ENCODE data around the gene AP2A2.

AP2A2 gene

GRCh38 chr11:893008-893654, 32.5 kb upstream of the AP2A2 start:
- TF ChIP-seq GATA2 (IDR thresholded peaks at IDR 0.05; ENCODE audit: low read depth, low read length), result no peak
- TF ChIP-seq GATA3 (IDR thresholded peaks at IDR 0.05; ENCODE audit: low read depth, low read length), result no peak

DNA sequence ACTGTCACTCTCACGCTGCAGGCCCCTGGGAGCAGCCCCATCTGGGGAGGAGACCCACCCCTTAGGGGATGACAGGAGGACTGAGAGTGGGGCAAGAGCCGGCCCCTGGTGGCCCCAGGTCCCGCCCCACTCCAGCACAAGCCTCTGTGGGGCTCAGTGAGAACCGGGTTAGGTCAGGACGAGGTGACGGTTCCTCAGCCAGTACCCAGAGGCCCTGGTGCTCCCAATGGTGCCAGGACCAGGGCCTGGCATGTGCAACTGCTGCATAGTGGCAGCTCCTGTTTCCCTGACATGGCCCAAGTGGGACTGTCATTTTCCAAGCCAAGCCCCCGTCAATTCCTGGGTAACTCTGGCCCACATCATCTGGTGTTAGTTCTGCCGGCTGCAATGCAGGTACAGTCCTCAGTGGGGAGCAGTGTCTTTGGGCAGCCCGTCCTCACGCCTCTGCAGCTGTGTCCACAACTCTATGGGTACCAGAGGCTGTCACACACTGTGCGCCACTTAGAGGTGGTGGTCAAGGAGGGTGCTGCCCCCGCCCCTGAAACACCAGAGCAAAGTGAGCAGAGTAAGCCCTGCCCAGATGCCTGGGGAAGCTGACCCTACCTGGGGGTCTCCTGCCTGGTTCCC, 31.0 kb upstream of the AP2A2 start:
- TF ChIP-seq GATA3 (IDR thresholded peaks at IDR 0.05; ENCODE audit: low read depth, low read length), result no peak
- TF ChIP-seq GATA2 (IDR thresholded peaks at IDR 0.05; ENCODE audit: low read depth, low read length), result no peak

DNA sequence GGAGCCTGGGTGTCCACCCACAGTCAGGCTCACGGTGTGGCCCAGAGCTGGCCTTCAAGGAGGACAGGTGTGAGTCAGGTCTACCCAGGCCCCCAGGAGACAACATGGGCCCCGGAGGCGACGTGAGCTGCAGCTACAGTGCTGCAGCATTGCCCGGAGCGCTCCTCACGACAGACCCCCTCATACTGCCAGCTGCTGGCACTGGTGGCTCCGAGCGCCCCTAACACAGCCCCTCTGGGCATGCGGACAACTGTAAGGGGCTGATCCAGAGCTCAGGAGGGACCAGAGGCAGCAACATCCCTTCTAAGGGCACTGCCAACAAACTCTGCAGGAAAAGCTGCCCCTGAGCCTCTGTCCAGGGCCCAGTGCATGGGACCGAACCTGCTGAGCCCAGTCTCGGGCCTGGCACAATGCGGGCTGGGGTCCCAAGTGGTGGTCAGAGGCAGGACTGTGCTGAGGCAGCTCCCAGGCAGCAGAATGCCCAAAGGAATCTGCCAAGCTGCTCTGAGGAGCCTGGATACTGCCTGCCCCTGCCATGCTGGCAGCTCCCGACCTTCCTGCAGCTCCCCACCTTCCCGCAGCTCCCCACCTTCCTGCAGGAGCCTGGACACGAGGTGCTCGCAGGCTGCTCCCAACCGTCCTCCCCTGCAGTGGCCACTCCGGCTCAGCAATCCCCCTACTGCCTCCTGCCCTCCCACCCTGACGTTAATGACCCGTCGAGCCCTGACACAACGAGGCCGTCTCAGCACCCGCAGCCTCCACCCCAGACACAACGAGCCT, 30.1 kb upstream of the AP2A2 start:
- TF ChIP-seq GATA2 (IDR thresholded peaks at IDR 0.05; ENCODE audit: low read depth, low read length) (no peak), GATA3 (IDR thresholded peaks at IDR 0.05; ENCODE audit: low read depth, low read length) (no peak)

DNA sequence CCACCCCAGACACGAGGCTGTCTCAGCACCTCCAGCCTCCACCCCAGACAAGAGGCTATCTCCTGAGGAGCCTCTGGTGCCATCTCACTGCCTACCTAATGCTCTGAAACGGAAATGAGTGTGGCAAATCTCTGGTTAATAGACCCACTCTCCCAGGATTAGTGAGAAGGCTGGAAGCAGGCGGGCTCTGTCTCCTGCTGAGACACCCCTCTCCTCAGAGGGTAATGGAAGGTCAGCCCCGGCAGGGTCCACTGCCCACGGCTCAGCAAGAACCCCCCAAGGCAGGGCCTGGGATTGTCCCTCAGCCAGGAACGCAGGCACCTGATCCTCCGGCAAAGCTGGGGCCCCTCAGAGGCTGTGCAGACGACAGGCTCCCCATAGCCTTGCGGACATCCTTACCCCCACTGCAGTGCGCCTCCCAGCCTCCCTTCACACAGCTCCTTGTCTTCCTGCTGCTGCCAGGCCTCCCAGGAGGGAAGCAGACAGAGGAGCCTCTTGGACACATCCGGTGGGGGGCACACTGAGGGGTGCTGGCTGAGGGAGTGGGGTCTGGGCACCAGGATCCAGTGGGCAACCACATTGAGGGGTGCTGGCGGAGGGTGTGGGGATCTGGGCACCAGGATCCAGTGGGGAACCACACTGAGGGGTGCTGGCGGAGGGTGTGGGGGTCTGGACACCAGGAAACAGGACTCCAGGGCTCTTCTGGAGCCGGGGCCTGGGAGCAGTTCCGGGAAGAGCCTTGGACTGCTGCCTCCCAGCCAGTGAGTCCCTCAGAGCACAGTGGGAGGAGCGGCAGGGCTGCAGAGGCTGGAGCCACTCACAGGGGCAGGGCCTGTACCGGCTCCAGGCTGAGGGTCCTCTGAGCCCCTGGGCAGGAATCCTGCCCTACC, 28.2 kb upstream of the AP2A2 start:
- no peak for TF ChIP-seq GATA3 (IDR thresholded peaks at IDR 0.05; ENCODE audit: low read depth, low read length)
- TF ChIP-seq GATA2 (IDR thresholded peaks at IDR 0.05; ENCODE audit: low read depth, low read length), result no peak

DNA sequence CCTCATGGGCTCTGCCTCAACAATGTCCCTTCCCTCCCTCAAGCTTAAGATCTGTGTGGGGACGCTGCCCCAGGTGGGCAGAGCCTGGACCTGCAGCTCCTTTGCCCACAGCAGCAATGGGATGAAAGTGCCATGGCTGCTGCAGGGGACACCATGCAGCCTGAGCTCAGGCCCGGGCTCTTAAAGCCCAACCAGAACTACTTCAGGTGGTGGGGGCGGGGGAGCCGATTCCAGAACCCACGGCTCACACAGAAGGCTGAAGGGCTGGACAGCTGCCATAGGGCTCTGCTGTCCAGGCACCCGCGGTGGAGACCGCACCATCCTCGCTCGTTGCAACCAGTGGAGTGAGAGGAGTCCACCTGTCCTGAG, 27.5 kb upstream of the AP2A2 start:
- TF ChIP-seq GATA2 (IDR thresholded peaks at IDR 0.05; ENCODE audit: low read depth, low read length) (no peak), GATA3 (IDR thresholded peaks at IDR 0.05; ENCODE audit: low read depth, low read length) (no peak)

DNA sequence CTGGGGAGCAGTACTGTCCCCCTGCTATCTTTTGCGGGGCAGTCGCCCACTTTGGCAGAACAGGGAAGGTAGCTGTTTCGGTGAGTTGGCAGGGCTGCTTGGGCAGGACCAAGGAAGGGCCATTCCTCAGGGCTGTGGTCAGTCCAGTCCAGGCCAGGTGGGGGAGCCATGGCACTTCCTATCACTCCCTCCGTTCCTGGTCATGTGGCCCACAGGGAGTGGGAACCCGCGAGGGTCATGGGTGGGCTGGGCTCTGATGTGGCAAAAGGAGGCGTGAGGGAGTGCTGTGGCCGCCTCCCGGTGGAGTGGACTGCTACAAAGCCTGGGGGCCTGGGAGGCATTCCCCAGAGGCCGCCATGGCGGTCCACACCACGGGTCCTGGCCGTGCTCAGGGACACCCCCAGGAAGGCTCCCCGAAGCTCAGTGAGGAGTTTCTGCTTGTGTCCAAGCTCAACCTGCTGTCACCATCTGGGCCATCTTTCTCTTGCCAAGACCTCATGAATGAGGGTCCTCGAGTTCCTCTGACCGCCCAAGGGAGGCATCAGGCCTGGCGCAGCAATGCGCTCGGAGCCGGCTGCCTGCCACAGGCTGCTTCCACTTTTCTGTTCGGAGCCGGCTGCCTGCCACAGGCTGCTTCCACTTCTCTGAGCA, 27.0 kb upstream of the AP2A2 start:
- TF ChIP-seq GATA2 (IDR thresholded peaks at IDR 0.05; ENCODE audit: low read depth, low read length), result no peak
- no peak for TF ChIP-seq GATA3 (IDR thresholded peaks at IDR 0.05; ENCODE audit: low read depth, low read length)

GRCh38 chr11:899724-900123, 25.9 kb upstream of the AP2A2 start:
- TF ChIP-seq GATA2 (IDR thresholded peaks at IDR 0.05; ENCODE audit: low read depth, low read length) (no peak), GATA3 (IDR thresholded peaks at IDR 0.05; ENCODE audit: low read depth, low read length) (no peak)

DNA sequence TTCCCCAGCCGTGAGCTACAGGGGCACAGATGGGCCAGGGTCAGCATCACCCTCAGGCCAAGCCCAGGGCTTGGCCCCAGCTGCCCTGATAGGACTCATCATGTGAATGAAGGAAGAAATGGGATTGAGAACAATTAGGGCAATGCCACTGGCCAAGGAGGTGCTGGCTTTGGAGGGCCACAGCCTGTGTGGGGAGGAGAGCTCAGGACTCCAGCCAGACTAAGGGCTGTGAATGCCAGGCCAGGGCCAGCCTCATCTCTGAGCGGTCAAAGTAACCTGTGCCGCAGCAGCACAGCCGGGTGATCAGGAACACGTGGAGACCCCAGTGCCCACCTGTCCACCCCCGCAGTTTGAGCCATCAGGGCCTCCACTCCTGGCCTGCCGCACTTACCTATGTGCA, 25.1 kb upstream of the AP2A2 start:
- no peak for TF ChIP-seq GATA2 (IDR thresholded peaks at IDR 0.05; ENCODE audit: low read depth, low read length)

- TF ChIP-seq GATA3 (IDR thresholded peaks at IDR 0.05; ENCODE audit: low read depth, low read length), result no peak
- no peak for TF ChIP-seq GATA2 (IDR thresholded peaks at IDR 0.05; ENCODE audit: low read depth, low read length)
Observed at GRCh38 chr11:901452-902061, 24.1 kb upstream of the AP2A2 start.

GRCh38 chr11:904380-904779, 21.3 kb upstream of the AP2A2 start:
- TF ChIP-seq GATA2 (IDR thresholded peaks at IDR 0.05; ENCODE audit: low read depth, low read length) (no peak), GATA3 (IDR thresholded peaks at IDR 0.05; ENCODE audit: low read depth, low read length) (no peak)

DNA sequence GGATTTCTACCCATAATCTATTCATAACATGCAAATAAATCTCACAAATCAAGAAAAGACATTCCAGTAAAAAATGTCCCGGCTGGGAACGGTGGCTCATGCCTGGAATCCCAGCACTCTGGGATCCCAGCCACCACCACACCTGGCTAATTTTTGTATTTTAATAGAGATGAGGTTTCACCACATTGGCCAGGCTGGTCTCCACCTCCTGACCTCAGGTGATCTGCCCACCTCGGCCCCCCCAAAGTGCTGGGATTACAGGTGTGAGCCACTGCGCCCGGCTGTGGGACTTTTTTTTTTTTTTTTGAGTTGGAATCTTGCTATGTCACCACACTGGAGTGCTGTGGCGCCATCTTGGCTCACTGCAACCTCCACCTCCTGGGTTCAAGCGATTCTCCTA, 19.7 kb upstream of the AP2A2 start:
- TF ChIP-seq GATA3 (IDR thresholded peaks at IDR 0.05; ENCODE audit: low read depth, low read length), result no peak

DNA sequence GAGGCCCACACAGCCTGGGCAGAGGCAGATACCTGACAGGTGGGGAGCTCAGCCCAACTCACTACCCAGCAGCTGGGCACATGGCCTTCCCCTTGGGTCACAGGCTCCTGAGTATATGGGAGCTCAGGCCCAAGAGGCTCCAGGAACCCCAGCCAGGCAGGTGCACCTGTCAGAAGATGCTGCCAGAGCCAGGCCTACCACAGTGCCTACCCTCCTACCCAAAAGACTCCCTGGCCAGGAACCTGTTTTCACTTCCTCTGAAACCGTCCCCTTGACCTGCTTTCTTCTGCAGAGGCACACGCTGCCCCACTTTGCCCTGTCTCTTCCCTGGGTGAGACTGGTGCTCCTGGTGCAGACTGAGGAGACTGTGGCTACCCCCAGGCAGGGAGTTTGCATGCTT, 18.0 kb upstream of the AP2A2 start:
- no peak for TF ChIP-seq GATA3 (IDR thresholded peaks at IDR 0.05; ENCODE audit: low read depth, low read length)
- no peak for TF ChIP-seq GATA2 (IDR thresholded peaks at IDR 0.05; ENCODE audit: low read depth, low read length)

GRCh38 chr11:908273-908672, 17.4 kb upstream of the AP2A2 start:
- TF ChIP-seq GATA2 (IDR thresholded peaks at IDR 0.05; ENCODE audit: low read depth, low read length) (no peak), GATA3 (IDR thresholded peaks at IDR 0.05; ENCODE audit: low read depth, low read length) (no peak)

Measured in SH-SY5Y (cell line).